Left ventricle myocardium inferior (tissue), 1 donor: Measurements from ENCODE around the gene MMP7. TPM values are rescaled to one million over a fixed set of nuclear protein-coding genes. Genes with fewer than 3 reads are reported as not detected.

Experiments
- DNase-seq: peaks from one replicate; pipeline ENCODE4 v3.0.0-alpha.2; 2020
- H3K27ac ChIP-seq: fragments of 200-600 bp; replicated peaks from 2 replicates; pipeline ENCODE4 v1.8.0; 2021
- H3K27me3 ChIP-seq: fragments of 200-600 bp; 2 replicates; pipeline ENCODE4 v1.8.0; 2021; ENCODE audit warnings: low read depth
- H3K36me3 ChIP-seq: fragments of 200-600 bp; 2 replicates; pipeline ENCODE4 v1.8.0; 2021
- H3K4me1 ChIP-seq: fragments of 200-600 bp; 2 replicates; pipeline ENCODE4 v1.8.0; 2021
- H3K4me3 ChIP-seq: fragments of 200-600 bp; 2 replicates; pipeline ENCODE4 v1.8.0; 2021; ENCODE audit warnings: mild to moderate bottlenecking, moderate library complexity
- H3K9me3 ChIP-seq: fragments of 200-600 bp; replicated peaks from 2 replicates; pipeline ENCODE4 v1.8.0; 2021
- intact Hi-C: fragments of 100-400 bp; cut with micrococcal nuclease; formaldehyde crosslinking; loops from one replicate; pipeline ENCODE4 v1.11.0; 2022
- total RNA-seq: library from RNA; stranded (reverse); fragmentation: NEBNext Ultra II Directional; extraction: Animal tissue kit (Norgen Biotek cat#: 25700); gene quantifications from one replicate; pipeline ENCODE4 v1.2.1, GENCODE V29; 2021
- TF ChIP-seq, protein P1 (sequence below): fragments of 200-600 bp; IDR thresholded peaks from 2 replicates; pipeline ENCODE4 v1.8.0; 2021; ENCODE audit warnings: antibody characterized with exemption, mild to moderate bottlenecking, borderline replicate concordance
- donor health status: DM: no; HTN: yes; CAD: no; lungs with severe emphysema.

Gene MMP7
- total RNA-seq, 1 donor from 2014 or later = not detected

DNA sequence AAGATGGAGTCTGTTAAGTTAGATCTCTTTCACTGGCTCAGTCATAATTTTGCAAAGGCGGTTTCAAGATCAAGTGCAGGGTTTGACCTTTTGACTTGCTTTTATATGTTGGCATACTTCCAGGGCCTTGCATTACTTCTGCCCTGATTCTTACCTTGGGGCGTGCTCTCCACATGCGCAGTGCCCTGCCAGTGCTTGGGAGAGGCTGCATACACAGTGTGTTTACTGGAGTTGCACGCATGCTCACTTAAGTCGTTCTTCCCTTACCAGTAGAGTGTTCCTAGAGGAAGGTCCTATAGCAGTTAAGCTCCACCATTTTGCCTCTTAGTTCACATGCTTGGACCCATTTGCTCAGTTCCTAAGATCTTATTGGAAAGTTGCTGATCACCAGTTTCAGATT is 57.0 kb downstream of the MMP7 start:
- intact Hi-C loops = no loop called here
- no peak for DNase-seq

DNA sequence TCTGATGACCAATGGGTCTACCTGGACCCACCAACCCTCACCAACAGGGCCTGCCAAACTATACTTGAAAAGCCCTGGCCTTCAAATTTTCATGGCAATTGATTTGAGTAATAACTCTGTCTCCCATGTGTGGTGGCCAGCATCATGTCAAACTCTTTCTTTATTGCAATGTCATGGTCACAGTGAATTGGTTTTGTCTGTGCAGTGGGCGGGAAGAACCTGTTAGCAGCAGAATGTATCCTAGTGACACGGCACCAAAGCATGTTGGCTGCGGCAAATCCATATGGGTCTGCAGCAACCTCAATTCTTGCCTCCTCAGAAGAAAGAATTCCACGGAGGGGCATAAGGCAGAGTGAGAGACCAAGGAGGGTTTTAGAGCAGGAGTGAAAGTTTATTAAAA is 58.4 kb downstream of the MMP7 start:
- H3K4me3 ChIP-seq = no peak overlapping the region
- TF ChIP-seq, protein P1, sequence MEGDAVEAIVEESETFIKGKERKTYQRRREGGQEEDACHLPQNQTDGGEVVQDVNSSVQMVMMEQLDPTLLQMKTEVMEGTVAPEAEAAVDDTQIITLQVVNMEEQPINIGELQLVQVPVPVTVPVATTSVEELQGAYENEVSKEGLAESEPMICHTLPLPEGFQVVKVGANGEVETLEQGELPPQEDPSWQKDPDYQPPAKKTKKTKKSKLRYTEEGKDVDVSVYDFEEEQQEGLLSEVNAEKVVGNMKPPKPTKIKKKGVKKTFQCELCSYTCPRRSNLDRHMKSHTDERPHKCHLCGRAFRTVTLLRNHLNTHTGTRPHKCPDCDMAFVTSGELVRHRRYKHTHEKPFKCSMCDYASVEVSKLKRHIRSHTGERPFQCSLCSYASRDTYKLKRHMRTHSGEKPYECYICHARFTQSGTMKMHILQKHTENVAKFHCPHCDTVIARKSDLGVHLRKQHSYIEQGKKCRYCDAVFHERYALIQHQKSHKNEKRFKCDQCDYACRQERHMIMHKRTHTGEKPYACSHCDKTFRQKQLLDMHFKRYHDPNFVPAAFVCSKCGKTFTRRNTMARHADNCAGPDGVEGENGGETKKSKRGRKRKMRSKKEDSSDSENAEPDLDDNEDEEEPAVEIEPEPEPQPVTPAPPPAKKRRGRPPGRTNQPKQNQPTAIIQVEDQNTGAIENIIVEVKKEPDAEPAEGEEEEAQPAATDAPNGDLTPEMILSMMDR = no peak
- no peaks in the 10 kb centered on the region for H3K36me3 ChIP-seq
- H3K9me3 ChIP-seq = no peaks in the 10 kb centered on the region
- intact Hi-C loops = no loop called here
- no peaks in the 10 kb centered on the region for H3K27me3 ChIP-seq
- no peak overlapping the region for H3K27ac ChIP-seq
- DNase-seq = no peak
- peaks cover 8% of the 10 kb centered on the region for H3K4me1 ChIP-seq

More for the DNA sequence above, 57.0 kb downstream of the MMP7 start:
- H3K36me3 ChIP-seq = no peaks in the 10 kb centered on the region
- H3K9me3 ChIP-seq = no peaks in the 10 kb centered on the region
- TF ChIP-seq, protein P1 = no peak
- no peaks in the 10 kb centered on the region for H3K27me3 ChIP-seq
- peaks cover 9% of the 10 kb centered on the region for H3K4me1 ChIP-seq
- no peak overlapping the region for H3K4me3 ChIP-seq
- no peak overlapping the region for H3K27ac ChIP-seq

DNA sequence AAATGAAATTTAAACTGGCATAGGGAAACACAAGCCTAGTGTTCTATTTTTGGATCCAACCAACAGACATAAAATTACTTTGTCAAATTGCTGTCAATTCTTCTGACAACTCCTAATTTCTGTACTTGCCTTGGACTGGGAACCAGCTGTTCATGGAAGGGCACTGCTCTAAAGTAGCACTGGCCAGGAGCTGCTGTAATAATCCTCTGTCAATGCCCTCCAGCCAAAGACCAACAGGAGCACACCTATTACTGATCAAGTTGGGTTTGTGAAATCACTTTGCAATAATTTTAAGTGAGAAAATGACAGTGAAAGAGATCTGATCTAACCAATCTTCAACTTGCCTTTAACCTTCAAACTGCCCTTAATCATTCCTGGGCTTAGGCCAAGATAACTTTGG is 59.1 kb downstream of the MMP7 start:
- no peak overlapping the region for H3K4me3 ChIP-seq
- intact Hi-C loops = no loop called here
- no peaks in the 10 kb centered on the region for H3K27me3 ChIP-seq
- no peaks in the 10 kb centered on the region for H3K36me3 ChIP-seq
- no peaks in the 10 kb centered on the region for H3K9me3 ChIP-seq
- no peak for DNase-seq
- peaks cover 2% of the 10 kb centered on the region for H3K4me1 ChIP-seq
- TF ChIP-seq, protein P1 = no peak
- no peak overlapping the region for H3K27ac ChIP-seq

Other genes with a start within 250 kb of the MMP7 start
- gene BIRC3, start 213.3 kb downstream of the MMP7 start, total RNA-seq = 8.1 TPM
- 30.4 TPM for gene BIRC2, start 183.5 kb downstream of the MMP7 start, total RNA-seq
- 70.2 TPM for gene TMEM123, start 78.0 kb downstream of the MMP7 start, total RNA-seq
- gene MMP20, start 94.6 kb upstream of the MMP7 start, total RNA-seq = not detected
- not detected for gene MMP27, start 175.0 kb upstream of the MMP7 start, total RNA-seq
- not detected for gene MMP8, start 194.2 kb upstream of the MMP7 start, total RNA-seq
- not detected for gene MMP10, start 249.9 kb upstream of the MMP7 start, total RNA-seq